Ovary (tissue), 3 donors: ENCODE results near the gene DENND1A.

Source experiments
- CTCF ChIP-seq, 3 donors: fragments of 450-650 bp in 2 of 3; fragments of 200-600 bp in 1 of 3; IDR thresholded peaks; one replicate each; pipeline versions ENCODE4 v1.5.1 to v1.8.0; 2016 to 2022; ENCODE audit warnings: antibody characterized with exemption in 3 of 3, mild to moderate bottlenecking in 1 of 3
- POLR2A ChIP-seq: fragments of 450-650 bp; IDR thresholded peaks from one replicate; pipeline ENCODE4 v1.6.1; 2017; ENCODE audit warnings: antibody characterized with exemption, mild to moderate bottlenecking, moderate library complexity
- donor health status: DM: no; HTN: no; CAD: no.

- no peak for TF ChIP-seq POLR2A
- TF ChIP-seq CTCF (IDR thresholded peaks at IDR 0.05): no peak
These were observed 157.6 kb downstream of the DENND1A start for GRCh38 chr9:123772374-123772773.
